ENCODE results near the gene TFDP2.

- TF ChIP-seq CTCF (IDR thresholded peaks at IDR 0.05) (no peak), ZFX (IDR thresholded peaks at IDR 0.05; ENCODE audit: borderline replicate concordance) (no peak)
These were observed 76.5 kb downstream of the TFDP2 start for GRCh38 chr3:142072816-142073215.

All from 22Rv1 (cell line).